ENCODE data around the gene TIMELESS.

- TF ChIP-seq GATA2 (IDR thresholded peaks at IDR 0.05; ENCODE audit: low read depth, low read length) (no peak), GATA3 (IDR thresholded peaks at IDR 0.05; ENCODE audit: low read depth, low read length) (no peak)
Observed at GRCh38 chr12:56488041-56488955, 39.1 kb upstream of the TIMELESS start, which contains the start of gene GLS2.
